ENCODE measurements around the gene FOXK2.
"Not testable (repeated sequence)": the region's sequence is repeated elsewhere in the genome, so short reads cannot be mapped to it uniquely, and the experiment has no call there.

FOXK2 gene

GRCh38 chr17:82564241-82564640 lies 44.7 kb downstream of the FOXK2 start:
- no peak for DNase-seq (ENCODE audit: low read depth)

- DNase-seq (ENCODE audit: low read depth) = no peak
Measured at GRCh38 chr17:82565551-82565950, 46.0 kb downstream of the FOXK2 start.

GRCh38 chr17:82566129-82566960 lies 46.8 kb downstream of the FOXK2 start:
- DNase-seq (ENCODE audit: low read depth) = no peak

GRCh38 chr17:82567286-82567685 lies 47.8 kb downstream of the FOXK2 start:
- DNase-seq (ENCODE audit: low read depth) = no peak

GRCh38 chr17:82568997-82569393 lies 49.5 kb downstream of the FOXK2 start:
- no peak for DNase-seq (ENCODE audit: low read depth)

GRCh38 chr17:82569621-82570020 lies 50.1 kb downstream of the FOXK2 start:
- DNase-seq (ENCODE audit: low read depth) = no peak

GRCh38 chr17:82570277-82570676 lies 50.7 kb downstream of the FOXK2 start:
- no peak for DNase-seq (ENCODE audit: low read depth)

GRCh38 chr17:82571855-82572254 lies 52.3 kb downstream of the FOXK2 start:
- no peak for DNase-seq (ENCODE audit: low read depth)

- no peak for DNase-seq (ENCODE audit: low read depth)
Measured at GRCh38 chr17:82574041-82574440, 54.5 kb downstream of the FOXK2 start.

GRCh38 chr17:82575581-82576221 lies 56.2 kb downstream of the FOXK2 start:
- DNase-seq (ENCODE audit: low read depth) = not testable (repeated sequence)

- DNase-seq (ENCODE audit: low read depth) = no peak
Measured at GRCh38 chr17:82577300-82577699, 57.8 kb downstream of the FOXK2 start.

- DNase-seq (ENCODE audit: low read depth) = not testable (repeated sequence)
Measured at GRCh38 chr17:82579969-82580368, 60.4 kb downstream of the FOXK2 start.

- no peak for DNase-seq (ENCODE audit: low read depth)
Measured at GRCh38 chr17:82582213-82582612, 62.7 kb downstream of the FOXK2 start.

- DNase-seq (ENCODE audit: low read depth) = no peak
Measured at GRCh38 chr17:82582709-82583108, 63.2 kb downstream of the FOXK2 start.

- DNase-seq (ENCODE audit: low read depth) = no peak
Measured at GRCh38 chr17:82583720-82584234, 64.2 kb downstream of the FOXK2 start.

- DNase-seq (ENCODE audit: low read depth) = not testable (repeated sequence)
Measured at GRCh38 chr17:82585935-82586575, 66.5 kb downstream of the FOXK2 start.

- DNase-seq (ENCODE audit: low read depth) = no peak
Measured at GRCh38 chr17:82586576-82587233, 67.2 kb downstream of the FOXK2 start.

GRCh38 chr17:82587234-82588086 lies 67.9 kb downstream of the FOXK2 start:
- DNase-seq (ENCODE audit: low read depth) = no peak

- DNase-seq (ENCODE audit: low read depth) = no peak
Measured at GRCh38 chr17:82588266-82589175, 69.0 kb downstream of the FOXK2 start.

- DNase-seq (ENCODE audit: low read depth) = no peak
Measured at GRCh38 chr17:82589851-82590180, 70.3 kb downstream of the FOXK2 start.
